Right lobe of liver (tissue), 4 donors: ENCODE data around the gene RASSF8.

Experiments
- POLR2A ChIP-seq: fragments of 450-650 bp; IDR thresholded peaks from one replicate; pipeline ENCODE4 v1.6.1; 2017; ENCODE audit warnings: antibody characterized with exemption, mild to moderate bottlenecking
- TF ChIP-seq, protein P1 (sequence below), 4 donors: fragments of 200-600 bp in 3 of 4; fragments of 450-650 bp in 1 of 4; IDR thresholded peaks; one replicate each; pipeline versions ENCODE4 v1.5.1 to v1.8.0; 2016 to 2022; ENCODE audit warnings: antibody characterized with exemption in 4 of 4, mild to moderate bottlenecking in 2 of 4
- donor health status: DM: no; HTN: no; CAD: no.
- donor health status: DM: no; HTN: no; CAD: no.
- donor health status: DM: no; HTN: yes; CAD: no.

GRCh38 chr12:26047401-26048226 lies 89.1 kb downstream of the RASSF8 start:
- TF ChIP-seq, protein P1, sequence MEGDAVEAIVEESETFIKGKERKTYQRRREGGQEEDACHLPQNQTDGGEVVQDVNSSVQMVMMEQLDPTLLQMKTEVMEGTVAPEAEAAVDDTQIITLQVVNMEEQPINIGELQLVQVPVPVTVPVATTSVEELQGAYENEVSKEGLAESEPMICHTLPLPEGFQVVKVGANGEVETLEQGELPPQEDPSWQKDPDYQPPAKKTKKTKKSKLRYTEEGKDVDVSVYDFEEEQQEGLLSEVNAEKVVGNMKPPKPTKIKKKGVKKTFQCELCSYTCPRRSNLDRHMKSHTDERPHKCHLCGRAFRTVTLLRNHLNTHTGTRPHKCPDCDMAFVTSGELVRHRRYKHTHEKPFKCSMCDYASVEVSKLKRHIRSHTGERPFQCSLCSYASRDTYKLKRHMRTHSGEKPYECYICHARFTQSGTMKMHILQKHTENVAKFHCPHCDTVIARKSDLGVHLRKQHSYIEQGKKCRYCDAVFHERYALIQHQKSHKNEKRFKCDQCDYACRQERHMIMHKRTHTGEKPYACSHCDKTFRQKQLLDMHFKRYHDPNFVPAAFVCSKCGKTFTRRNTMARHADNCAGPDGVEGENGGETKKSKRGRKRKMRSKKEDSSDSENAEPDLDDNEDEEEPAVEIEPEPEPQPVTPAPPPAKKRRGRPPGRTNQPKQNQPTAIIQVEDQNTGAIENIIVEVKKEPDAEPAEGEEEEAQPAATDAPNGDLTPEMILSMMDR (IDR thresholded peaks at IDR 0.05): no peak
- no peak for TF ChIP-seq POLR2A
